ENCODE measurements around the gene MYH16. TPM values are rescaled to one million over a fixed set of nuclear protein-coding genes. Genes with fewer than 3 reads are reported as not detected.
"Not testable (repeated sequence)": the region's sequence is repeated elsewhere in the genome, so short reads cannot be mapped to it uniquely, and the experiment has no call there.

The MYH16 gene
- total RNA-seq, 1 donor from 2014 or later, result not detected

GRCh38 chr7:99352247-99352646 lies 79.6 kb downstream of the MYH16 start:
- Histone ChIP-seq H3K4me1 (no peaks in the 10 kb centered on the region), H3K4me3 (no peak overlapping the region), H3K27me3 (ENCODE audit: low read depth) (no peaks in the 10 kb centered on the region), H3K36me3 (peaks cover 99% of the 10 kb centered on the region), H3K27ac (replicated peaks) (no peak overlapping the region), H3K9me3 (replicated peaks) (no peaks in the 10 kb centered on the region)
- TF ChIP-seq, protein P1, sequence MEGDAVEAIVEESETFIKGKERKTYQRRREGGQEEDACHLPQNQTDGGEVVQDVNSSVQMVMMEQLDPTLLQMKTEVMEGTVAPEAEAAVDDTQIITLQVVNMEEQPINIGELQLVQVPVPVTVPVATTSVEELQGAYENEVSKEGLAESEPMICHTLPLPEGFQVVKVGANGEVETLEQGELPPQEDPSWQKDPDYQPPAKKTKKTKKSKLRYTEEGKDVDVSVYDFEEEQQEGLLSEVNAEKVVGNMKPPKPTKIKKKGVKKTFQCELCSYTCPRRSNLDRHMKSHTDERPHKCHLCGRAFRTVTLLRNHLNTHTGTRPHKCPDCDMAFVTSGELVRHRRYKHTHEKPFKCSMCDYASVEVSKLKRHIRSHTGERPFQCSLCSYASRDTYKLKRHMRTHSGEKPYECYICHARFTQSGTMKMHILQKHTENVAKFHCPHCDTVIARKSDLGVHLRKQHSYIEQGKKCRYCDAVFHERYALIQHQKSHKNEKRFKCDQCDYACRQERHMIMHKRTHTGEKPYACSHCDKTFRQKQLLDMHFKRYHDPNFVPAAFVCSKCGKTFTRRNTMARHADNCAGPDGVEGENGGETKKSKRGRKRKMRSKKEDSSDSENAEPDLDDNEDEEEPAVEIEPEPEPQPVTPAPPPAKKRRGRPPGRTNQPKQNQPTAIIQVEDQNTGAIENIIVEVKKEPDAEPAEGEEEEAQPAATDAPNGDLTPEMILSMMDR (IDR thresholded peaks at IDR 0.05; ENCODE audit: borderline replicate concordance), result no peak
- intact Hi-C loops (cut with micrococcal nuclease), result no loop called here
- DNase-seq, result no peak

GRCh38 chr7:99355098-99355497 lies 82.5 kb downstream of the MYH16 start:
- Histone ChIP-seq H3K27me3 (ENCODE audit: low read depth) (no peaks in the 10 kb centered on the region), H3K9me3 (replicated peaks) (no peaks in the 10 kb centered on the region), H3K27ac (replicated peaks) (no peak overlapping the region), H3K4me1 (no peaks in the 10 kb centered on the region), H3K4me3 (no peak overlapping the region), H3K36me3 (peaks cover 99% of the 10 kb centered on the region)
- no peak for DNase-seq
- intact Hi-C loops (cut with micrococcal nuclease), result no loop called here
- TF ChIP-seq, protein P1 (IDR thresholded peaks at IDR 0.05; ENCODE audit: borderline replicate concordance), result no peak

GRCh38 chr7:99357701-99358490 lies 85.3 kb downstream of the MYH16 start:
- peaks cover 100% of the 10 kb centered on the region for H3K36me3 ChIP-seq
- no peaks in the 10 kb centered on the region for H3K9me3 ChIP-seq (replicated peaks)
- H3K4me3 ChIP-seq, result no peak overlapping the region
- intact Hi-C loops (cut with micrococcal nuclease), result no loop called here
- TF ChIP-seq, protein P1 (IDR thresholded peaks at IDR 0.05; ENCODE audit: borderline replicate concordance), result no peak
- no peaks in the 10 kb centered on the region for H3K4me1 ChIP-seq
- no peak for DNase-seq
- H3K27ac ChIP-seq (replicated peaks), result peak overlapping the region; percentile 22
- H3K27me3 ChIP-seq (ENCODE audit: low read depth), result no peaks in the 10 kb centered on the region

DNA sequence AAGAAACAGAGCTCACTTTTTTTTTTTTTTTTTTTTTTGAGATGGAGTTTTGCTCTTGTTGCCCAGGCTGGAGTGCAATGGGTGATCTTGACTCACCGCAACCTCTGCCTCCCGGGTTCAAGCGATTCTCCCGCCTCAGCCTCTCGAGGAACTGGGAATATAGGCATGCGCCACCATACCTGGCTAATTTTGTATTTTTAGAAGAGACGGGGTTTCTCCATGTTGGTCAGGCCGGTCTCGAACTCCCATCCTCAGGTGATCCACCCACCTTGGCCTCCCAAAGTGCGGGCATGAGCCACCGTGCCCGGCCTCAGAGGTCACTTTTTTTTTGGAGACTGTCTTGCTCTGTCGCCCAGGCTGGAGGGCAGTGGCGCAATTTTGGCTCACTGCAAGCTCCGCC lies 85.9 kb downstream of the MYH16 start:
- H3K36me3 ChIP-seq, result peaks cover 100% of the 10 kb centered on the region
- DNase-seq; H3K4me3 ChIP-seq; H3K27ac ChIP-seq (replicated peaks); H3K27me3 ChIP-seq (ENCODE audit: low read depth); H3K9me3 ChIP-seq (replicated peaks); intact Hi-C loops (cut with micrococcal nuclease); H3K4me1 ChIP-seq: not testable (repeated sequence)

GRCh38 chr7:99359465-99360154 lies 87.0 kb downstream of the MYH16 start:
- H3K9me3 ChIP-seq (replicated peaks), result no peaks in the 10 kb centered on the region
- intact Hi-C loops (cut with micrococcal nuclease), result no loop called here
- H3K4me3 ChIP-seq, result no peak overlapping the region
- H3K27ac ChIP-seq (replicated peaks), result no peak overlapping the region
- peaks cover 100% of the 10 kb centered on the region for H3K36me3 ChIP-seq
- no peak for DNase-seq
- TF ChIP-seq, protein P1 (IDR thresholded peaks at IDR 0.05; ENCODE audit: borderline replicate concordance), result no peak
- no peaks in the 10 kb centered on the region for H3K4me1 ChIP-seq
- H3K27me3 ChIP-seq (ENCODE audit: low read depth), result no peaks in the 10 kb centered on the region

Other genes starting within 250 kb of the MYH16 start
- 10.0 TPM for gene SMURF1, start 128.7 kb upstream of the MYH16 start, total RNA-seq
- gene KPNA7, start 64.7 kb upstream of the MYH16 start, total RNA-seq, result not detected
- gene ARPC1A, start 53.1 kb downstream of the MYH16 start, total RNA-seq, result 131 TPM
- 33.6 TPM for gene ARPC1B, start 101.9 kb downstream of the MYH16 start, total RNA-seq
- 93.2 TPM for gene PDAP1, start 135.8 kb downstream of the MYH16 start, total RNA-seq
- gene BUD31, start 136.1 kb downstream of the MYH16 start, total RNA-seq, result 43.9 TPM
- gene PTCD1, start 166.0 kb downstream of the MYH16 start, total RNA-seq, result 4.3 TPM
- gene CPSF4, start 166.1 kb downstream of the MYH16 start, total RNA-seq, result 17.9 TPM
- 834 TPM for gene ATP5MF, start 193.3 kb downstream of the MYH16 start, total RNA-seq
- 3.3 TPM for gene ZNF789, start 200.1 kb downstream of the MYH16 start, total RNA-seq
- gene ZNF394, start 227.4 kb downstream of the MYH16 start, total RNA-seq, result 15.6 TPM
- gene ZKSCAN5, start 231.8 kb downstream of the MYH16 start, total RNA-seq, result 6.0 TPM